GM18502 (cell line): ENCODE results near the gene SHMT1.

ENCODE experiments used
- ATAC-seq: cut with Tn5 transposase; IDR thresholded peaks from one replicate; pipeline ENCODE4 v1.9.1; 2021; ENCODE audit warnings: mild to moderate bottlenecking; ENCODE audit not compliant: unreplicated experiment, poor library complexity

SHMT1 gene

GRCh38 chr17:18328643-18329204 lies 34.6 kb downstream of the SHMT1 start:
- no peak for ATAC-seq

DNA sequence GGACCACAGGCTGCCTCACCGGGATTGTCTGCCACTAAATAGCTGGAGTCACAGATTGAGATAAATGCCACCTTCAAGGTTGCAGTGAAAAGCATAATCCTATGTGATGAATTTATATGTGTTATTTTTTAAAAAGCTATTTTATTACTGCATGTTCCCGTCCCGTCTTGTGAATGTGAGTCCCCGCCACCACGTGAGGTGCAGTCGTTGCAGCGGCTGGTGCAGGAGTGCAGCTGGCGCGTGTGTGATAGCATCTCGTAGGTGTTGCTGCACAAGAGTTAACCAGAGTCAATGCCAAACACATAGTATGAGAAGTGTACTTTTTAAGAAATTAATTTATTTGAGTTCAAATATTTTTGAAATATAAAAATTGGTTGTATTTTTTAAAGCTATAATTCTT lies 35.8 kb downstream of the SHMT1 start:
- no peak for ATAC-seq

- no peak for ATAC-seq
Observed at GRCh38 chr17:18327093-18327492, 36.3 kb downstream of the SHMT1 start.

GRCh38 chr17:18326572-18326971 lies 36.8 kb downstream of the SHMT1 start:
- ATAC-seq: no peak

GRCh38 chr17:18326039-18326438 lies 37.3 kb downstream of the SHMT1 start:
- no peak for ATAC-seq

DNA sequence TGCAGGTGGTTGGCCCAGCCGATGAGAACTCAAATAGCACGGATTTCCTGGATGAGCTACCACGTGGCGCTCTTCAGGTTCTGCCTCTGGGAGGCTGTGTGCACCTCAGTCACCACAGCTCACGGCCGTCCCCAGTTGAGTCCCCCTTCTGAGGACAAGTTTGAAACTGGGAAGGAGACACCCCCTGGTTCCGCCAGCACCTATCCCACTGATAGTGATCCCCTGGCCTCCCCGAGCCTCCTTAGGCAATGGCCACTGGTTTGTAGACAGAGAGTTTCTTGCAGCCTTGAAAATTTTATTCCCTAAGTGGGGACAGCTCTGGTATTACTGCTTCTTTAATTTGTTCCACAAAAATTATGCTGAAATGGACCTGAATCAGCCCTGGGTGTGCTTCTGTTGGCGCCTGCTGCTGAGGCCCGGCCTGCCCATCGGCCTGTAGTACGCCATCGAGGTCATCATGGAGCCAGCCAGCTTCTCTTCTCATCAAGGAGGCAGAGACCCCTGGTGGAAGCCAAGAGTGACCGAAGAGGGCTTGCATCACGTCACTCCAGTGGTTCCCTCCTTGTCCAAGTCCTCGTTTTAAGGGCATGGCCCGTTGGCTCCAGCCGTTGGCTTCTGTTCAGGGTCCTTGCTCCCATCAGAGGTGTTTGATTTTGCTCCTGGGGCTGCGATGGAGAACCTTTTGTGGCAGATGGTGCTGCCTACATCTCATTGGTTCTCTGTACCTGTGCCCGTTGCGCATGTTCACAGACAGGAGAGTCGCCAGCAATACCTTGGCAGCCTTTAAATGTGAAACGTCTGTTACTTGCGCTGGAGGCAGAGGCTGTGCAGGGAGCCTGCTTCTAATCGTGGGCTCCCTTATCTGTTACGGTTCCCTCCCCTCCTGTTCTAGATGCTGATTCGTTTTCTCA lies 39.0 kb downstream of the SHMT1 start:
- ATAC-seq: no peak

DNA sequence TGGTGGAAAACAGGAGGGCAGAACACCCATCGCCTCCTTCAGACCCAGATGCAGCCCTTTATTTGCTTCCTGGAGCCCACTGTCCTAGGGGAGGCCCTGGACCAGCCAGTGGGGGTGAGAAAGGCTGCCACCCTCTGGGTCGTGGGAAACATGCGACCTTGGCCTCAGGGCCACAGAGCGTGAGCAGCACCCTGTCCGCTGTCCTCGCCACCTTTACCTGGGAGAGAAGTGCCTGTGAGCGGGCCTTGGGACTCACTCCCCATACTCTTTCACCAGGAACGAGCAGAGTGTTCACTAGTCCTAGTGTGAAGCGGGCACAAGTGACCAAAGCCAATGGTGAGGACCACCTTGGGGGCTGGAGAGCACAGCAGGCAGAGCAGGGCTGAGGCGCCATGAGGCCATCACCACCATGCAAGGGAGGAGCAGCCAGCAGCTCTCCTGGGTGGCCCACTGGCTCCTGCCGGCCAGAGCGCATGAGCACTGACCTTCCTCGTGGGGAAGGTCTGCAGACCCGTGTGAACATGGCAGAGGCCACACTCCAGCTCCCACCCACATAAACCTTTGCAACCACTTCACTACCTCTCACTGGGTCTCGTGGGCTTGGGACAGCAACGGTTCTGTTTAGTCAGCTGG lies 39.7 kb downstream of the SHMT1 start:
- no peak for ATAC-seq

DNA sequence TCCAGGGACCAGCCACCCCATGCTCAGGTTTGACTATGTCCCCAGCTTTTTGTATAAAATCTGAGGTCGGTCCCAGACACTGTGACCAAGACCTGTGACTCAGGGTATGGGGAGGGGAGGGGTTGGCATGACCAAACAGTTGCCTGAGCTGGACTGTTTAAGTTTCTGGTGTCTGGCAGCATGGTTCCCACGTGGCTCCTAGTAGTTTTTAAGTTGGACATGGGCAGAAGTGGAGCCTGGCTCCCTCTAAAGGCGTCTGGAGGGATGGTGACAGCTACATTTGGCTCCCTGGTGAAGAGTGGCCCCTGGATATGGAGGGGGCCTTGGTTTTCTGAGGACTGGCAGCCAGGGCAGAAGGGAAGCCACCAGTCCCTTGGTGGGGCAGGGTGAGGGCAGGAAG lies 40.3 kb downstream of the SHMT1 start:
- no peak for ATAC-seq

- no peak for ATAC-seq
Observed at GRCh38 chr17:18322522-18322921, 40.8 kb downstream of the SHMT1 start.

GRCh38 chr17:18321309-18321708 lies 42.0 kb downstream of the SHMT1 start:
- ATAC-seq: no peak

DNA sequence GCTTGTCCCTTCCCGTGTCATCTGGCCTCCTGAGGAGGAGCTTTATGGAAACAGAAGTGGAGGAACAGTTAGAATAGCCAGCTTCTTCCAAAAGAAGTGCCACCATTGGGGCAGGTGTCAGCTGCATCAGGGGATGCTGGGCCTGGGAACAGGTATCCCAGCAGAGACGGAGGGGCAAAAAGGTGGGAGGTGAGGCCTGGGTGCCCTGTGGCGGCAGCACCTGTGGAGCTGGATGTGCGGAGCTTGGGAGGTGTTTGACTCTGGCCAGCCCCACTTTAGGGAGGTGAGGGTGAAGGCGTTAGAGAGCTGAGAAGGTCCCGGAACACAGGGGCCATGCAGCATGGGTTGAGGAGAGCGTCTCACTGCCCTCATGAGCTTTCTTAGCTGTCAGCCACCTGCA lies 43.0 kb downstream of the SHMT1 start:
- ATAC-seq: no peak

DNA sequence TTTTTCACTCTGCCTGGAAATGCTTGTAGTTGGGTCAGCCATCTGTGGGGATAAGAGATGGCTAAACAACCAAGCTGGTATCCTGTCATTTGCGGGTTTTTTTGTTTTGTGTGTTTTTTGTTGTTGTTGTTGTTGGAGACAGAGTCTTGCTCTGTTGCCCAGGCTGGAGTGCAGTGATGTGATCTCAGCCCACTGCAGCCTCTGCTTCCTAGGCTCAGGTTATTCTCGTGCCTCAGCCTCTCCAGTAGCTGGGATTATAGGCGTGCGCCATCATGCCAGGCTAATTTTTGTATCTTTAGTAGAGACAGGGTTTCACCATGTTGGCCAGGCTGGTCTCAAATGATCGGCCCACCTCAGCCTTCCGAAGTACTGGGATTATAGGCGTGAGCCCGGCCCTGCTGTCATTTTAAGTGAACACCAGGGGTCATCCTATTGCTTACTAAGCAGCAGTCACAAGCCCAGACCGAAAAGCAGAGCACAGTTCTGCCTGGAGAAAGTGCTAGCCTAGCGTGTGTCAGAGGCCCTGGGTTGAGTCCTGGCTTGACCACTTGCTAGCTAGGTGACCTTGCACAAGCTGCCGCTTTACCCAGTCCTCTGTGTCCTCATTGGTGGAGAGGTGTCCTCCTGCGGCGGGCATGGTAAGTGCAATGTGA lies 43.6 kb downstream of the SHMT1 start:
- ATAC-seq: no peak

DNA sequence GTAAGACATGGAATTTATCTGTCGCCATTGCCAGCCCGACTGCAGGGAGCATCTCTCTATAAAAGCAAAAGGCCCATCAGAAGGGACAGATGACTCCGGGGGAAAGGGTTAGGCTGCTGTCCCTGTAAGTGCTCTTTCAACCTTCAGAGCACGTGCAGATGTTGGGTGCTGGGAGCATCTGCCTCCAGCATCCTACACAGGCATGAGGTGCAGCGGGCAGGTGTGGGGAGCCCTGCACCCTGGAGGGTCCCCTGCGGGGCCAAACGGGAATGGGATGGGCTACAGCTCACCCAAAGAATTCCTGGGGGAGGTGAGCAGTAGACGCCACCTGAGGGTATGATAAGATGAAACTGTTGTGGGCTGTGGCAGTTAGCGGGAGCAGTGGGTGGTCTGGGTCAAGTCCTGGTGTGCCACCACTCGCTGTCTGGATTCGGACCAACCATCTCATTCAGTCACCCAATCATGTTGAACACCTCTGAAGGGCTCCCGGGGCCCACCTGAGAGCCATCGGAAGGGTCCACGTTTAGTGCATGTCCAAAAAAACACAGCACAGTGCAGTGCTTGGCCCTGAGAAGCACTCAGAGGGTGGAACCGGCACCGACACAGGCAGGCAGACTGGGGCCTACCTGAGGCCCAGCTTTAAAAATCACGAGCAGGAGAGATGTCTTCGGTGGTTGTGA lies 44.4 kb downstream of the SHMT1 start:
- no peak for ATAC-seq

DNA sequence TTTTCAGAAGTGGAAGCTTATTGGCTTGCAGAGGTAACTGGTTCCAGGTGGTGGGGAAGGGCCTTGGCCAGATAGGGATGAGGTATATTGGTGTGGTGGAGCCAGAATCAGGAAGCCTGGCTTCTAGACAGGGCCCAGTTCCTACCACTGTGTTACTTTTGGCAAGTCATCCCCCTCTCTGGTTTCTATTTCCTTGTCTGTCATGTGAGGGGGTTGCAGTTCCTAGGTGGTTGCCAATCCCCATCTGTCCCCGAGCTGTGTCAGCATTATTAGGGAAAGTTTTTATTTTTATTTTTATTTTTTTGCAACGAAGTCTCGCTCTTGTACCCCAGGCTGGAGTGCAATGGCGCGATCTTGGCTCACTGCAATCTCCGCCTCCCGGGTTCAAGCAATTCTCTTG lies 45.2 kb downstream of the SHMT1 start:
- ATAC-seq: no peak

- ATAC-seq: no peak
Observed at GRCh38 chr17:18315961-18316360, 47.4 kb downstream of the SHMT1 start.

DNA sequence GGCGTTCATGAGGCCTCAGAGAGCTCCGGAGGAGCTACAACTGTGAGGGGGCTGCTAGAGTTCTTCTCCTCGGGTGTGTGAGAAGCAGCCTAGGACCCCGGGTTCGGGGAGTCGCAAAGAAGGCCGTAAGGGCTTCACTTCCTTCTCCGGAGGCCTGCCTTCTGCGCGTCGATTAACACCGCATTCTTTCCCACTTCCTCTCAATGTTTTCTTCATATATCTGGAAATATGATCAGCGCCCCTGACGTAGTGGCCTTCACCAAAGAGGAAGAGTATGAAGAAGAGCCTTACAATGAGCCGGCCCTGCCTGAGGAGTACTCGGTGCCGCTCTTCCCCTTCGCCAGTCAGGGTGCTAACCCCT lies 47.8 kb downstream of the SHMT1 start:
- peak; percentile 13 for ATAC-seq

GRCh38 chr17:18314731-18315561 lies 48.4 kb downstream of the SHMT1 start, which contains the start of the genes SMCR8 and TOP3A:
Gene SMCR8, plus strand, starts transcription at chr17:18315293. Its CDS starts 497 bp downstream, at chr17:18315790.
Gene TOP3A, minus strand, starts transcription at chr17:18314994. Its CDS starts 216 bp downstream, at chr17:18314778.
- ATAC-seq: peak; percentile 87

- peak; percentile 6 for ATAC-seq
Observed at GRCh38 chr17:18314059-18314730, 49.2 kb downstream of the SHMT1 start.

- no peak for ATAC-seq
Observed at GRCh38 chr17:18309202-18309601, 54.1 kb downstream of the SHMT1 start.
